COLO668 (cell line): Measurements from ENCODE around the gene BATF3.
A peak's percentile ranks its signal among the peaks of the same experiment; 100 is the strongest.

Experiments used
- DNase-seq: peaks from one replicate; lab custom pipeline; 2025; ENCODE audit not compliant: unreplicated experiment; lab: John Stamatoyannopoulos, UW

Gene BATF3

DNA sequence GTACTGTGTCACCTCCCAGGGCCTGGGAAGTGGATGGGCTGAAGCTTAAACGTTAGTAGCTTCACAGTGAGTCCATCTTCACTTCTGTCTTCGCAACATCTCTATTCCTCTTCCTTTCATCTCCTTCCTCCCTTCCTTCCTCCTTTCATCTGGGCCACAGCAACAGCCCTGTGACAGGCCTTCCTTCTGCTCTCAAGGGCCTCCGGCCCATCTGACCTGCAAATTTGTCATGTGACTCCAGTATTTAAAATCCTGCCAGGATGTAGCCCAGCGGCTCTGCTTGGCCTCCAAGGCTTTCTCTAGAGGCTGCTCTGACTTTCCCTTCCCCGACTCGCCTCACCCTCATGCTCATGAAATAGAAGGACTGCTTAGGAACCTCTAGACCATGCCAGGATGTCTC, 10.9 kb upstream of the BATF3 start:
- no peak for DNase-seq

DNA sequence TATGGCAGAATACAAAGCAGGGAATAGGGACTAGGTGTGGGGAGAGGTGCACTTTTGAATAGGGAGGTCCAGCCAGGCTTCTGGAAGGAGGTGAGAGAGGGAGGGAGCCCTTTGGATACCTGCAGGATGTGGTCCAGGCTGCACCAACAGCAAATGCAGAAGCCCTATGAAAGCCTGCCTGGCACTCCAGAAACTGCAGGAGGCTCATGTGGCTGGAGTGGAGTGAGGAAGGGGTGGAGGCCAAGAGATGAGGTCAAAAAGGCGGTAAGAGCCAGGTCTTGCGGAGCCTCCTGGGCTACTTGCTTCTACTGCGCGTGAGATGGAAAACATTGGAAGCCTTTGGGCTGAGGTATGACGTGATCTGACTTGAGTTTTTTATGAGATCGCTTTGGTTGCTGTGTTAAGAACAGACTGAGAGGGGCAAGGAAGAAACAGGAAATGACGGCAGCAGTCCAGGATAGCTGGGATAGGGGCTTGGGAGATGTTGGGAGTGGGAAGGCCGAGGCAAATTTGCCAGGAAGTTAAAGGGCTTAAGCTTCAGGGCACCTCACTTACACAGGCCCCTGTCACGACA, 4.4 kb upstream of the BATF3 start:
- DNase-seq: no peak

DNA sequence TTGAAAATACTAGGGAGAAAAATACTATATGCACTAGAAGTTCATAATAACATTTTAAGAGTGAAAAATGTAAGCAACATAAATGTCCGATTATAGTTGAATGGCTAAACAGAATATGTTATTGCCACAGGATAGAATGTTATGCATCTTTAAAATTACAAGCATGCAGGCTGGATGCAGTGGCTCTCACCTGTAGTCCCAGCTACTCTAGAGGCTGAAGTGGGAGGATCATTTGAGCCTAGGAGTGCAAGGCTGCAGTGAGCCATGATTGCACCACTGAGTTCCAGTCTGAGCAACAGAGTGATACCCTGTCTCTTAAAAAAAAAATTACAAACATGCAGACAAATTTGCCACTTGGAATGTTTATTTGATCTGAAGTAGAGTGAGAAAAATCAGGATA, 3.0 kb upstream of the BATF3 start:
- DNase-seq: no peak

DNA sequence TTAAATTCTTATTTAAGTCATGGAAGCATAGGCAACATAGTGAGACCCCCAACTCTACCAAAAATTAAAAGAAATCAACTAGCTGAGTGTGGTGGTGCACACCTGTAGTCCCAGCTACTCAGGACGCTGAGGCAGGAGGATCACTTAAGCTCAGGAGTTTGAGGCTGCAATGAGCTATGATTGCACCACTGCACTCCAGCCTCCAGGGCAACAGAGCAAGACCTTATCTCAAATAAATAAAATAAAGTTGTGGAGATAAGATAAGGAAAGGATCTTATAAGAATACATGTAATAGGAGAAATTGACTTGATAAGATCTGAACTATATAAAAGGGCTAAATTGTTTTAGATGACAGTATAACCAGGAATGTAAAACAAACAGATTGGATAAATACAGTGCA, 2.3 kb upstream of the BATF3 start:
- DNase-seq: no peak

DNA sequence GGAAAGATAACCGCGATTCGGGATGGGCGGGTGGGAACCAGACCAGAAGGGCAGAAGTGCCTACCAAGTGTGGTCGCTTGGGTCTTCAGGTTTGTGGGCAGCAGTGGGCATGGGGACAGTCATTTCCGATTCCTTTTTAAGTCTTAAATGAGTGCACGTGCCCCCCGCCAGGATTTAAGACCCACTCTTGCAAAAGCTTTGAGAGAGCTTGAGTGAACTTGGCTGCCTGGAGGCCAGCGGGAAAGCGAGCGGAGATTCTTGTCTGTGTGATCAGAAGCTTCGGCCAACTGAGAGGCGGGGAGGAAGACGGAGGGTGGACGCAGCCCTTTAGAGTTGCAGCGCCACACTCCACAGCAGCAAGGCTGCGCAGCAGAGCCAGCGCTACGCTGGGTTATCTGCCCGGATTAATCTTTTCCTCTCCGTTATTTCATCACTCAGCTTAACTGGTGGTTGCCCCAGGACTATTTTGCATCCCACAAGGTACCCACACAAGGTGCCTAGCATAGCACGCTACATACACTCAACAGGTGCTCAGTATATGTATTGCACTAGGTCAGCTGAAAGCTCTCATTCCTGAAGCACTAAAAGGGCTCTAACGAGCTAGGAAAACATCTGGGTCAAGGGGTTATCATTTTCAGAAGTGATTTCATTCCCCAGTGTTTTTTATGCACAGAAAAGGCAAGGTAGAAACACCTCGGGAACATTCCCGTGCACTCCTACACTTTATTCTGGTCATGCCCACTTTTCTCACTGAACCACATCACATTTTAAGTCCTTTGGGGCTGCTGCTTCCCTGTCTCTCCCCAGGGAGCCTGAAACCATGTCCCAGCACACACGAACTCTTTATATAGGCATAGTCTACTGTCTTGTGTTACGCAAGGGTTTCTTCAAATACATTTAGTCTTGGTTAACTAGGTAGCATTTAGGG, 1.5 kb upstream of the BATF3 start:
- no peak for DNase-seq

DNA sequence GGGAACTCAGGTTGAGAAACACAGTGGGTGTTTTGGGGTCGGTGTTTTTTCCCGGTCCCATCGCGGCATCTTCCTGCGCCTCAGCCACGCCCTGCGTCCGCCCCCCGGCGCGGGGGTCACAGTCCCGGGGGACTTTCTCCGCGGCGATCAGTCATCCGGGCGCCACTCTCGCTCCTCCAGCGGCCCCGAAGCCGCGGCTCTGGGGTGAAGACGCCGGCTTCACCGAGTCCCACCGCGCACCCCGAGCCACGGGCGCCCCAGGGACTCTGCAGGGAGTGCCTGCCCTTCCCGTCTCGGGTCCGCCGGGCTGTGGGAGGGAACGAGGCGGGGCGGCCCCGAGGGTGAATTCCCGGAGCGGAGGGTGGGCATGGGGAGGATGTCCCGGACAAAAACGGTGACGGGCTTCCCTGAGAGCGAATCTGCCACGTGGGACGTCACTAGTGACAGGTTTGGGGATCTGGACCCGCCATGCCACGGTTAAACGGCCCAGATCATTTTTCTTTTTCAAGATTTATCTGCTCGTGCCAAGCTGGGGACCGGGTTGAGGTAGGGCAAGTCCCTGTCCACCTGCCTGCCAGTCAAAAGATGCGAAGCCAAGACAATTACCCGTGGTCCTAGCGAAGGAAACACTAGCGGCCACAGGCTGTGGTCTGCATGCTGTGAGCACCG, 717 bp upstream of the BATF3 start:
- no peak for DNase-seq

DNA sequence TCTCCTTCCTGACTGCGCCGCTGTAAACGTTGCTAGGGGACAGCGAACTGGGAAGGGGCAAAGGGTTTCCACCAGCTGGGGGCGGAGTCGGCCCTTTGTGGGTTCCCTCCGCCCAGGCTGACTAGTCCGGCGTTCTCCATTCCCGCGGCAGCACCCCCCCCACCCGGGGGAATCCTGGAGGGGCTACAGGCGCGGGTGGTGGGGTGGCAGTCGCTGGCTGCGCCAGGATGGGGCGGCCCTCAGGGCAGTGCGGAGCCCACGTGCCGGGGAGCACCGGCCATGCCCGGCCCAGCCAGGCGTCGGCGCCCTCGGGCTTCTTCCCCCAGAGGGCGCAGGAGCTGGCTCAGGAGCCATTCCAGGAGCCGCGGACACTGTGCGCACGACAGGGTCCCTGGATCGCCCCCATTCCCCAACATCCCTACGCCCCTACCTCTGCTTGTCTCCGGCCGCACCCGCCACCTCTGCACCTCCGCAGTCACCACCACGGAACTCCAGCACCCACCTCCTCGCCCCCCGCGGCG, 476 bp downstream of the BATF3 start:
- DNase-seq: peak; percentile 84

DNA sequence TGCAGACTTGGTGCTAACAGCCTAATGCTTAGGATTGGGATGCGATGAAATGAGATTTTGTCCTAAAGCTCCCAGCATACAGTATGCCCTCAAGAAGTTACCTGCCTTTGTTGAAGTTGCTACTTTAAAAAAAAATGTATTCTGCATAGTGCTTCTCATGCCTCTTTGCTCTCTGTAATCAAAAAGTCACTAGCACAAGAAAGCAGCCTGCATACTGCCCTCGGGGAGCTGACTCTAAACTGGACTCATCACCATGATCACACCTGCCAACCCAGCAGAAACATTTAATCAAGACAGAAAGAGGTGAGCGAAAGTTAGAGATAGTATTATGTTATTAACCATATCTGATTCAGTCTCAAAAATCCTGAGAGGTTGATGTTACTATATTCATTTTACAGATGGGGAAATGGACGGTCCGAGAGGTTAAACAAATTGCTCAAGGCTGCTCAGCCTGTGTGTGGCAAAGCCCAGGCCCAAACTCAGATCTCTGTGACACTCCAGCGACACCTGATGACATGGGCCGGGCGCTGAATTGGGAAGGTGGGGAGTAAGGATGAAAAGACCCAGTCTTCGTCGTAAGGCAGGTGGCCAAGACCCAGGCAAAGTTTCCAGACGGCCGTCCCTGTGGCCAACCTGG, 1.1 kb downstream of the BATF3 start:
- DNase-seq: no peak

DNA sequence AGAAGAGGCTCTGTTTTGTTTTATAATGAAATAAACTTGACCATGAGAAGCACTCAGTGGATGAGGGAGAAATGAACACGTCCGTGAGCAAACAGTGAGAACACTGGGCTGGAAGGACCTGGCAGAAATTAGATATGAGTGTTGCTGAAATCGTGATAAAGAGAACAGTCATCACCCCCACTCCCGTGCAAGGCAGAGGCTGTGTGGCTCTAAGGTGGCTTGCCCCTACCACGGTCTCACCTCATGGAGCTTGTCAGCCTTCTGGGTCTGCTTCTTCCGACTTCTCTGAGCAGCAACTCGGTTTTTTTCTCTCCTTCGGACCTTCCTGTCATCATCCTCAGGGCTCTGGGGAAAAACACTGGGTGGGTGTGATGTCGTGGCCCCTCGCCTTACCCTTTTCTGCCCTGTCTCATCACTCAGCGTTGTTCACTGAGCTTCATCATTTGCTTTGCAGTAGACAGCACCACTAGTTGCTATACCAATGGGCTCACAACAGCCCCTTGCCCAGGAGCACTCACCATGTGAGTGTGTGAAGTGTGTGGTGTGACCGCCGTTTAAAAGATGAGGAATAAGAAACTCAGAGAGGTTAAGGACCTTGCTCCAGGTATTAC, 2.8 kb downstream of the BATF3 start:
- DNase-seq: no peak

DNA sequence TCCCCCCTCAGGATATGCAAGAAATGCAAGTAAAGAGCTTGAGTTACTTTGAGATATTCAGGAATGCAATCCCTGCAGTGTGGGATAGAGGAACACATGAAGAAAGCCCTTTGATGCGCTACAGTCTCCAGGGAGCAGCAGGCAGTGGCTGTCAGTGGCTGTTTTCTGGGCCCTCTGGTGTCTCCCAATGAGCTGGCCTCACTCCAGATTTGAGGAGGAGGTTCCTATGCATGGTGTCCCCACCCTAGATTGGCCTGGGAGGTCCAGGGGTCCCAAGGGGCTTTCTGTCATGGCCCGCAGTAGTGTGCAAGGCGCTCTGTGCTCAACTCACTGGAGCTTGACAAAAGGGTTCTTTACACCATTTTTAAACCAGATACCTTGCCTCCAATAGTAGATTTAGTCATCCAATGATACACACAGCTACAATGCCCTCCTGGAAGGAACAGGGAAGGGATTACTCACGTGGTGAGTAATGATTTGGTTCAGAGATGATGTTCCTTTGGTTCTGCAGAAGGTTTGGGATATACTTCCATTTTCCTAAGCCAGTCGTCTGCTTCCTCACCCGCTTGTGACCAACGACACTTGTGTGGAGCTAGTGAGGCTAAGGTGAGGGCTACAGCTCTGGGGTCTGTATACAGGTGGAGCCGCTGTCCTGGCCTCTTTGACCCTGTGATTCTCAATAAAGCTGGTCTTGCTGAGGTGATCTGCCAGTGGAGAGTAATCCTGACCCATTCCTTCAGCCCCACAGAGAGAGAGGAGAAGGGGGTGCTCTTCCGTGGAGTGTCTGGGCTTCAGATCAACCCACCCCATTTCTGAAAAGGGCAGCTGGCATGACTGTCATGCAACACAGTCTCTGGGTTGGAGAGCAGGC, 6.6 kb downstream of the BATF3 start:
- DNase-seq: no peak

DNA sequence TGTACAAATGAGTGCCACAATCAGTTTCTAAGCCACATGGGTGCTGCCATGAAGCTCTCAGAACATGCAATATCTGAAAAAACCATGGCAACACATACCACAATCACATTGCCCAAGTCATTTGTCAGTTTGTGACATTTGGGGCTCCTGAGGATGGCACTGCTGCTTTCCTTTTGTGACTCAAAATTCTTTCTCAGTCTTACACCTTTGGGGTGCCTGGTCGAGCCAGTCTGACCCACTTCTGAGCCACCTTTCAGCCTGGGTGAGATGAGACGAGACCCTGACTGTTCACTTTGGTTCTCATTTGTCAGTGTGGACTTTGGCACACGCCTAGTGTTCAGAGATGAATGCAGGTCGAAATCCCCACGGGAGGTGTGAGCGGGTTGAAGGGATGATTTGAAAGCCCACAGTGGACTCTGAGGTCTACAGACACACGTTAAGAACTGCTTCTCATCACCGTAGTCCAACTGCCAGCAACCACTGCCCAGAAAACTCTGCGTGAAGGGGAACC, 8.0 kb downstream of the BATF3 start:
- no peak for DNase-seq

DNA sequence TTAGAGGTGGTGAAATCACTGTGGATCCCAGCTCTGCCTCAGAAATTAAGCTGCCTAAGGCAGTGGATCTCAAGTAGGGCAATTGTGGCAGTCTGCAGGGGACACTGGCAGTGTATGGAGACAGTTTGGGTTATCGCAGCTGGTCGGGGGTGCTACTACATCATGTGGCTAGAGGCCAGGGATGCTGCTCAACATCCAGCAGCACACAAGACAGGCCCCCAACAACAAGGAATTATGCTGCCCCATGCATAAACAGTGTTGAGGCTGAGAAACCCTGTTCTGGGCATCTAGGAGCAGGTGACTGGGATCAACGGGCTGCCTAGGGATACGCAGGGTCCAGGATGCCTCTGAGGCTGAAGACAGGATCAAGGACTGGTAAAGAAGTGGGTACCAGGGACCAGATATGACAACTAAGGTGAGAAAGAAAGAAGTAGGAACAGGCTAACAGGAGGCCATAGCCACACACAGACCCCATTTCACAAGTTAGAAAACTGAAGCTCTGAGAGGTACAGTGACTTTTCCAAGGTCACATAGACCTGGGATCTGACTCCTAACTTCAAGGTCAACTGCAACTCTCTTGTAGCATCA, 8.7 kb downstream of the BATF3 start:
- no peak for DNase-seq

DNA sequence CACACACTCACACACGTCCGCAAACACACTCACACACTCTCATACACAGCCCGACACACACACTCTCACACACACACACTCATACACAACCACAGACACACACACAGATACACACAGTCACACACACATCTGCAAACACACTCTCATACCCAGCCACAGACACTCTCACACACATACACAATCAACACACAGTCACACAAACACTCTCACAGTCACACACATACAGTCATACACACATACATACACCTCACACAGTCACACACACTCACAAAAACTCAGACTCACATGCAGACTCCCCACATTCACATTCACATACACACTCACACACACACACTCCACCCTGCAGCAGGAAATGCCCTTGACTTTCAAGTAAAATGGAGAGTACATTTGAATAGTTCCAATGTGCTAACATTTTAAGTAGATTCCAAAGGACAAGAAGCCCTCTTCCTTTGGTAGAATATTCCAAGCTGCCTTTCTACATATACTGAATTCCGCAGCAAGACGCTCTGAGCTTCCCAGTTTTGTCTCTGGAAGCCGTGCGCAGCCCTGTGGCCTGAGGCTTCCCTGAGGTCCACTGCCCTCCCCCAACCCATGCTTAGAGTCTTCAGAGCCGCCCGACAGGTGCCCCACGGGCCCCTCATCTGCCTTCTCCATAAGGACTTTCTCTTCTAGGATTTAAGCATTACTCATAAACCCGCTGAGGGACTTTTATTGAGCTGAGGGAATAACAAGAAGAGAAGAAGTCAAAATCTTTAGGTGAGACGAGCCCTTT, 9.7 kb downstream of the BATF3 start:
- no peak for DNase-seq

DNA sequence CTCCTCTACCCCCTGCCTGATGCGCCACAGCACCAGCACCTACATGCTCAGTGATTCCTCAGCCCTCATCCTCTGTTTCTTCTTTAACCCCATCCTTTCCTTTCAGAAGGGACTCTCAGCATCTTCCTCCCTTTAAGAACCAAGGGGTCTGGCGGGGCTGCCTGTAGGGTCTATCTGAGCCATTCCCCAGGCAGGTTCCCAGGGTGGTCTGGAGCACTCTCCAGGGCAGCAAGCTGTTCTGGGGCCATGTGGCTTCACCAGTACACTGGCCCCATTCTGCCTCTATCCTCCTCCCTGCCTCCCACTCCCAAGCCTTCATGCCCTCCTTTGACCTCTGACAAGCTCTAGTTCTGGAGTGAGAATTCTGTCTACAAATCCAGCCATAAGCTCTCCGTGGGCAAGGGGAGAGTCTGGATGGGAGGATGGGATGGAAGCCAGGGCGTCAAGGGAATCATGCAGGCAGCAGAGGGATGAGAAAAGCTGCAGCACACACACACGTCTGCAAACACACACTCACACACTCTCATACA, 10.4 kb downstream of the BATF3 start:
- DNase-seq: no peak

DNA sequence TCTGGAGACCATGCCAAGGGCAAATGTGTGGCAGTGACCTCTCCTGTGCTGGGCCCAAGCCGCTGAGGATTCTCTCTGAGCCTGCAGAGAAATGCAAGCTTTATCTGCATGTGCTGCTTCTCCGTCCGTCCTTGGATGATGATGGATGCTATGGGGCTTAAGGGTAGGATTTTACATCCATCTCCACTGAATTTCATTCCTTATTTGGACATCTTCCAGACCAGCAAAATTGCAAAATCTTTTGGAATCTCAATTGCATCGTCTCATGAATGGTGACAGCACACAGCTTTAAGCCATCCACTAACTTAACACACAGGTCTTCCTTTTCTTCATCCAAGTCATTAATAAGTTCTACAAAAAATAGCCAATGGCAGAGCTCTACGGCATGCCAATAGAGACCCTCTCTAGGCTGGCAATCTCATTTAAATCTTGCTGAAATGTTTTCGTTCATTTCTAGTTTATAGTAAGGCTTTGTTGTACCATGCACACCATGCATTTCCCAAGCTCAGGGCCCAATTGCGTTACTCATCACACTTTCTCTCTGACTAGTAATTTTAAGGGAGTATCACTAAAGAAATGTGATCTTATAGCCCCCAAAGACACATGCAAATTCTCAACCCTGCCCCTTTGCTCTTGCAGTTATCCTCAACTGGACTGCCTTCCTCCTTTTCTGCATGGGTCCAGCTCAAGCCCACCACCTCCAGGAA, 11.1 kb downstream of the BATF3 start:
- DNase-seq: no peak

DNA sequence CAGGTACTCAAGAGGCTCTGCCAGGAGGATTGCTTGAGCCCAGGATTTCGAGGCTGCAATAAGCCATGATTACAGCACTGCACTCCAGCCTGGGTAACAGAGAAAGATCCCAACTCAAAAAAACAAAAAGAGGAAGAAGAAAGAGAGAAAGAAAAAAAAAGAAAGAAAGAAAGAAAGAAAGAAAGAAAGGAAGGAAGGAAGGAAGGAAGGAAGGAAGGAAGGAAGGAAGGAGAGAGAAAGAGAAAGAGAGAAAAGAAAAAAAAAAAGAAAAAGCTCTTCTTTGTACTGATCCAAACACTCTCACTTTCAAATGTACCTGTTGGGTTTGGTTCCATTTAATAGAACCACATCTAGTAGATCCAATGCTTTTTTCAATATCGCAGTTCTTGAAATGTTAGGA, 11.8 kb downstream of the BATF3 start:
- DNase-seq: no peak

DNA sequence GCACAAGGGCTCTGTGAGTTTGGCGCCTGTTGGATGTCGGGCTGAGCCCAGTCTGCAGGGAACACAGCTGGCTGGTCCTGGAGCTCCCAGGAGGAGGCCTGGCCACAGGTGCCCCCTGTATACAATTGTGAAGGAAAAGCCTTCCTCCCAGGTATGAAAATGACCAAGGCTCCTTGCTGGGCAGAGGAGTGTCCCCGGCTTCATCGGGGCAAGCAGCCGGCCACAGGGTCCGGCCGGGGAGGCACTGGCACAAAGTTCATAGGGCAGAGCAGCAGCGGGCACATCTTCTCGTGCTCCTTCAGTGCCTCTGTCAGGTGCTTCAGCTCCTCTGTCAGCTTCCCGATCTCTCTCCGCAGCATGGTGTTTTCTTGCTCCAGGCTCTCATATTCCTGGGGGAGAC, 13.0 kb downstream of the BATF3 start:
- no peak for DNase-seq

DNA sequence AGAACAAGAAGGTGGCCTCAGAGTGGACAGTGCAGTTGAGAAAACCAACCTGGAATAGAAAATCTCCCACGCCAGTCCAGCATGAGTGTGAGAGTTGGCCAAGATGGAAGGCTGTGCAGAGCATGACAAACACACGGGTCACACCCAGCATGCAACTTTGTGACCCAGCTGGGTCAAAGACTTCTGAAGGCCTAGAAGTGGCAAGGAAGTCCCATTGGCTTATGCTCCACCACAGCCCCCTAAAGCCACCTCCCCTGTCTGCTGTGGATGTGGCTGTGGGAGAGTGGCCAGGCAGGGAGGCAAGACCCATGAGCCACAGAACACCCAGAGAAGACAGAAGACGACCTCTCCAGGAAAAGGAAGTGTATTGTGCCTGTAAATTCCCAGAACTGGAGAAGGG, 13.6 kb downstream of the BATF3 start:
- DNase-seq: no peak
